Calu3 (cell line): Measurements from ENCODE around the gene CAMK1G. TPM values are rescaled to one million over a fixed set of nuclear protein-coding genes. Genes with fewer than 3 reads are reported as not detected.

Experiments used
- BruUV-seq: library from RNA; stranded (reverse); fragments of 400-500 nt; replicated peaks from 2 replicates; lab custom pipeline; 2021; lab: Mats Ljungman, UMichigan
- CTCF ChIA-PET: fragments of 300-600 bp; sonication (Branson Sonifier 250); formaldehyde crosslinking; loops from one replicate; lab custom pipeline; 2022; ENCODE audit warnings: antibody characterized with exemption; lab: Charles Lee
- DNase-seq: peaks from one replicate; pipeline ENCODE4 v3.0.0; 2022
- H3K27ac Mint-ChIP-seq: one replicate; pipeline ENCODE4 v1.8.0; 2022; ENCODE audit warnings: mixed read lengths; ENCODE audit not compliant: unreplicated experiment
- H3K27me3 Mint-ChIP-seq: one replicate; pipeline ENCODE4 v1.8.0; 2022; ENCODE audit warnings: mixed read lengths; ENCODE audit not compliant: unreplicated experiment
- H3K36me3 Mint-ChIP-seq: one replicate; pipeline ENCODE4 v1.8.0; 2022; ENCODE audit warnings: mild to moderate bottlenecking, moderate library complexity, mixed read lengths; ENCODE audit not compliant: insufficient read depth, unreplicated experiment
- H3K4me1 Mint-ChIP-seq: one replicate; pipeline ENCODE4 v1.8.0; 2022; ENCODE audit warnings: mild to moderate bottlenecking, low read depth, mixed read lengths; ENCODE audit not compliant: unreplicated experiment
- H3K4me3 Mint-ChIP-seq: one replicate; pipeline ENCODE4 v1.8.0; 2022; ENCODE audit warnings: mild to moderate bottlenecking, low read depth, moderate library complexity, mixed read lengths; ENCODE audit not compliant: unreplicated experiment
- H3K9me3 Mint-ChIP-seq: one replicate; pipeline ENCODE4 v1.8.0; 2022; ENCODE audit warnings: low read depth, mixed read lengths; ENCODE audit not compliant: unreplicated experiment
- CTCF ChIP-seq: fragments of 200-600 bp; IDR thresholded peaks from one replicate; pipeline ENCODE4 v1.8.0; 2022; ENCODE audit warnings: antibody characterized with exemption; ENCODE audit not compliant: unreplicated experiment
- intact Hi-C: fragments of 100-400 bp; cut with micrococcal nuclease; formaldehyde crosslinking; loops from one replicate; pipeline ENCODE4 v1.10.0; 2022; ENCODE audit not compliant: unreplicated experiment
- microRNA-seq: library from miRNA; unstranded; fragments of <30 nt; microRNA quantifications from one replicate; pipeline ENCODE4 v1.2.0, GENCODE V29; 2022
- total RNA-seq: library from RNA; stranded (reverse); gene quantifications from 2 replicates; pipeline ENCODE4 v1.2.3, GENCODE V29; 2022

Gene CAMK1G
- total RNA-seq, 1 experiment from 2014 or later = not detected

DNA sequence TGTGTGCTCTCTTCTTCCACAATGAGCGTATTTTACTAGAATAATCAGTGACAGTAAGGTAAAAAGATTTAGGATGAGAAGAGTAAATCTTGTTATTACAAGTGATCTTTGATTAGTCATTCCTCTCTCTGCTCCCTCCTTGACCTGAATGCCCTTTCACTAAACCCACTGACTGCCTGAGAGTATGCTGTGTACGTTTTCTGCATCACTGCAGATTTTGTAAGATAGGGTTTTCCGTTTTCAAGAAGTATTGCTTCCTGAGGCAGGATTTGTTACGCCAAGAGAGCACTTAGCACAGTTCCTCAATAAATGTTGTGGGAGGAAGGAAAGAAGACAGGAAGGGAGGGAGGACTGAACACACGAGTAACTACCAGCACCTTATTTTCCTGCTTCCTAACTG, 76.4 kb downstream of the CAMK1G start:
- TF ChIP-seq CTCF = no peak
- no peak for DNase-seq
- H3K4me1 Mint-ChIP-seq = peaks cover 27% of the 10 kb centered on the region
- intact Hi-C loops = loop anchor here (10.0 kb wide), 2 partner anchors 165 to 1725 kb away; partner anchors contain the start of gene UTP25
- H3K27ac Mint-ChIP-seq = no peak overlapping the region
- CTCF ChIA-PET = no interaction called here
- H3K4me3 Mint-ChIP-seq = no peak overlapping the region
- no peaks in the 10 kb centered on the region for H3K36me3 Mint-ChIP-seq
- H3K9me3 Mint-ChIP-seq = no peaks in the 10 kb centered on the region
- no TSS peak for BruUV-seq
- no peaks in the 10 kb centered on the region for H3K27me3 Mint-ChIP-seq

DNA sequence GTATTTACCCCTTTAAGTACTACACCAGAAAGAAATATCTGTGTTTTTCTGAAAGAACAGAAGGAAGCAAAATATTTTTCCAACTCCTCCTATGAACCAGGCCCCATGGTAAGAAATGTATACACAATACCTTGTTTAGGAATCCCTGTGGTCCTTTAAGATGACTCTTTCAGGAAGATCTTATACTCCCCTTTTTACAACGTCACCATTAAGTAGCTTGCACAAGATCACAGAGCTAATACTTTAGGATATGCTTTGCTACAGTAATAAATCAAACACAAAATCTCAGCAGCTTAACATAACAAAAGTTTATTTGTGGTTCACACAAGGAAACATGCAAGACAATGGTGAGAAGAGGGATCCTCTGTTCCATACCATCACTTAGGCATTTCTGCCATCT, 77.6 kb downstream of the CAMK1G start:
- H3K4me3 Mint-ChIP-seq = no peak overlapping the region
- H3K36me3 Mint-ChIP-seq = no peaks in the 10 kb centered on the region
- CTCF ChIA-PET = no interaction called here
- H3K27me3 Mint-ChIP-seq = no peaks in the 10 kb centered on the region
- TF ChIP-seq CTCF = no peak
- BruUV-seq = no TSS peak
- intact Hi-C loops = no loop called here
- H3K9me3 Mint-ChIP-seq = no peaks in the 10 kb centered on the region
- no peak for DNase-seq
- H3K4me1 Mint-ChIP-seq = peaks cover 16% of the 10 kb centered on the region
- H3K27ac Mint-ChIP-seq = no peak overlapping the region

DNA sequence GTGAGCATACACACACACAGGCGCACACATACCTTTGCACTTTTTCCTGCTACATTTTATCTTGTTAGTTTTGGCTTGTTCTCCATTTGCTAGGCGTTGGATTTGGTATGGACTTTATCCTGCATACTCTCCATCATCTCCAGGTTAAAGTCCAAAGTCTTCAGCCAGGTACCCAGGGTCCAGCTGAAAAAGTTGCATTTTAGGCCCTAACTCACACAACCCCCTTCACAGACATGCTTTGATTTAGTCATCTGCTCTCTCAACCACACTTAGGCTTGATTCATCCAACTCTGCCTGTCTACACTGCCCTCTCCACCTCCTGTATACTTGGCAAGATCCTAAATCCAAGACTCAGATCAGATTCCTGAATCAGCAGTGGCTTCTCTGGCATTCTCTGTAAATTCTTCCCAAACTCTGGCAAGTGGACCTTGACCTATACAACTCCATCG, 79.4 kb downstream of the CAMK1G start:
- TF ChIP-seq CTCF = no peak
- Mint-ChIP-seq H3K27me3 (no peaks in the 10 kb centered on the region), H3K36me3 (no peaks in the 10 kb centered on the region), H3K27ac (no peak overlapping the region), H3K4me3 (no peak overlapping the region), H3K9me3 (no peaks in the 10 kb centered on the region), H3K4me1 (peaks cover 16% of the 10 kb centered on the region)
- intact Hi-C loops = no loop called here
- BruUV-seq = no TSS peak
- CTCF ChIA-PET = no interaction called here
- DNase-seq = no peak

Small RNAs within 50 kb of the gene (microRNA-seq; reads per million reads assigned to microRNA genes)
- not detected for gene MIR4260

Other genes starting within 250 kb of the CAMK1G start
- gene LAMB3, start 68.7 kb downstream of the CAMK1G start, total RNA-seq = 331 and 333 TPM in 2 replicates
- 2.4 and 4.0 TPM in 2 replicates for gene G0S2, start 91.7 kb downstream of the CAMK1G start, total RNA-seq
- gene HSD11B1, start 121.1 kb downstream of the CAMK1G start, total RNA-seq = 0.59 TPM in 1 of 2 replicates, not detected in the other
- not detected in 2 replicates for gene TRAF3IP3, start 172.3 kb downstream of the CAMK1G start, total RNA-seq
- gene C1orf74, start 200.8 kb downstream of the CAMK1G start, total RNA-seq = 4.9 and 5.1 TPM in 2 replicates
- gene IRF6, start 222.4 kb downstream of the CAMK1G start, total RNA-seq = 44.1 and 51.2 TPM in 2 replicates
- gene UTP25, start 244.3 kb downstream of the CAMK1G start, total RNA-seq = 18.6 and 19.1 TPM in 2 replicates